Measurements from ENCODE around the gene CTSC. TPM values are rescaled to one million over a fixed set of nuclear protein-coding genes. Genes with fewer than 3 reads are reported as not detected.

The CTSC gene
- total and polyA plus RNA-seq, 2 of the 13 experiments (the other 11 are each of a cell fraction or from before 2014, with no cell fraction given), result 144 to 210 TPM

DNA sequence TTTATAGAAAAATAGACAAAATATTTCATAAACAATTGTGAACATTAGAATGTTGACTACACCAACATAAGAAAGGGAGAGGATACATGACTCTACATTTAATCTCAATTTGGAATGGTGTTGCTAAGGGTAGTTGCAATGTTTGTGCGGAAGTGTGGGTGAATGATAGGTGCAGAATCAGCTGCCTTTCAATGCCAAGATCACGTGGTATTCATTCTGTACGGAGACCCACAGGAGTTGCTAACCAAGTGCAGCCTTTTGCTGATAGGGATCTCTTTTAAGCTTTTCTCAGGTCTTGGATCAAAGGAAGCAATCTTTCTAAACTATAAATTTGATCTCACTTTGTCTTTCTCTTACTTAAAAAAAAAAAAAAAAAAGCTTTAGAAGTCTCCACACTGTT, 29.8 kb upstream of the CTSC start:
- in situ Hi-C loops (cut with HindIII; ENCODE audit: extremely low pct_ligation_motif_present, low pct_unique_long_range_greater_than_20kb), result no loop called here
- H2AFZ ChIP-seq (ENCODE audit: low read length), result no peak overlapping the region
- FAIRE-seq (no peak), DNase-seq (ENCODE audit: low spot score) (no peak), ATAC-seq (no peak)
- no peaks in the 10 kb centered on the region for H3K79me2 ChIP-seq (ENCODE audit: insufficient read depth, low read length)
- H4K20me1 ChIP-seq (ENCODE audit: insufficient read depth, low read length), result no peaks in the 10 kb centered on the region
- TF ChIP-seq RAD51 (IDR thresholded peaks at IDR 0.05; ENCODE audit: borderline replicate concordance), result peak; percentile 25; the same call in 1 of the 2 replicates
- TF ChIP-seq ZNF432 (CRISPR knock-in tag; IDR thresholded peaks at IDR 0.05; ENCODE audit: borderline replicate concordance), result no peak
- TF ChIP-seq, protein P1, sequence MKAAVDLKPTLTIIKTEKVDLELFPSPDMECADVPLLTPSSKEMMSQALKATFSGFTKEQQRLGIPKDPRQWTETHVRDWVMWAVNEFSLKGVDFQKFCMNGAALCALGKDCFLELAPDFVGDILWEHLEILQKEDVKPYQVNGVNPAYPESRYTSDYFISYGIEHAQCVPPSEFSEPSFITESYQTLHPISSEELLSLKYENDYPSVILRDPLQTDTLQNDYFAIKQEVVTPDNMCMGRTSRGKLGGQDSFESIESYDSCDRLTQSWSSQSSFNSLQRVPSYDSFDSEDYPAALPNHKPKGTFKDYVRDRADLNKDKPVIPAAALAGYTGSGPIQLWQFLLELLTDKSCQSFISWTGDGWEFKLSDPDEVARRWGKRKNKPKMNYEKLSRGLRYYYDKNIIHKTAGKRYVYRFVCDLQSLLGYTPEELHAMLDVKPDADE (CRISPR knock-in tag; IDR thresholded peaks at IDR 0.05), result no peak
- TF ChIP-seq POLR2A (IDR thresholded peaks at IDR 0.05; ENCODE audit: insufficient read depth in 1 of 2, low read depth in 2 of 2, low read length in 2 of 2), result no peak
- TF ChIP-seq TRIM24 (CRISPR knock-in tag; IDR thresholded peaks at IDR 0.05), result no peak
- TF ChIP-seq ZNF260 (CRISPR knock-in tag; IDR thresholded peaks at IDR 0.05; ENCODE audit: borderline replicate concordance, low read depth), result no peak
- no peak overlapping the region for H3K9ac ChIP-seq (ENCODE audit: insufficient read depth, low read depth, low read length)
- H3K27me3 ChIP-seq (ENCODE audit: control insufficient read depth in 1 of 2, insufficient read depth in 2 of 2, low read length in 2 of 2), result no peaks in the 10 kb centered on the region
- H3K27ac ChIP-seq (ENCODE audit: extremely low read length, insufficient read depth, low read length), result no peak overlapping the region
- no peak overlapping the region for H3K4me2 ChIP-seq (ENCODE audit: low read depth, low read length)
- H3K4me1 ChIP-seq (ENCODE audit: insufficient read depth, low read length), result no peaks in the 10 kb centered on the region
- no peaks in the 10 kb centered on the region for H3K36me3 ChIP-seq (replicated peaks in 1 of 2; ENCODE audit: control insufficient read depth in 1 of 2, insufficient read depth in 2 of 2, low read length in 2 of 2)
- H3K9me3 ChIP-seq (ENCODE audit: low read length), result no peaks in the 10 kb centered on the region
- no peak overlapping the region for H3K4me3 ChIP-seq (replicated peaks in 1 of 3; ENCODE audit: insufficient read depth in 1 of 3, low read depth in 2 of 3, low read length in 3 of 3)
- intact Hi-C loops (cut with micrococcal nuclease; ENCODE audit: unreplicated experiment), result no loop called here
- 15% methylated on average over 3 of the region's 3 CpGs for WGBS (ENCODE audit: low lambda C conversion rate)
- BruUV-seq (replicated peaks), result no TSS peak
- ChIA-PET POLR2A (no interaction called here), CTCF (ENCODE audit: low intra/inter-chr PET ratio, low total read pairs) (no interaction called here)

DNA sequence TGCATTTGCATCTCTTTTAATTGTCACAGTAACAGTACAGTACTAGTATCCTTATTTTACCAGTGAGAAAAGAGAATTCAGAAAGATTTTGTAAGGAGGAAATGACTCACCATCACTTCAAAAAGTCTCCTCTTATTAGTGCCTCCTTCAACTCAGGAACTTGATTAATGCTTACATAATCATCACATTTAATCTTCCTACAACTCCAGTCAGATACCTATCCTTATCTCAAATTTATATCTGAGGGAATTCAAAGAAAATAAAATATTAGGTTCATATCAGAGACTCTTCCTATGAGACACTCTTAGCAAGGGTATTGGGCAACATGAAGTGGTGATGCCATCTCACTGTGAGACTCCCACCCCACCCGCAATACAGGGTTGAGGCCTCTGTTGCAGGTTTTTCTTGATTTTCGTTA, 26.1 kb upstream of the CTSC start:
- ChIA-PET CTCF (ENCODE audit: low intra/inter-chr PET ratio, low total read pairs) (no interaction called here), POLR2A (no interaction called here)
- BruUV-seq (replicated peaks), result no TSS peak
- Histone ChIP-seq H2AFZ (ENCODE audit: low read length) (no peak overlapping the region), H4K20me1 (ENCODE audit: insufficient read depth, low read length) (no peaks in the 10 kb centered on the region), H3K4me3 (replicated peaks in 1 of 3; ENCODE audit: insufficient read depth in 1 of 3, low read depth in 2 of 3, low read length in 3 of 3) (no peak overlapping the region), H3K4me1 (ENCODE audit: insufficient read depth, low read length) (no peaks in the 10 kb centered on the region), H3K9ac (ENCODE audit: insufficient read depth, low read depth, low read length) (no peak overlapping the region), H3K36me3 (replicated peaks in 1 of 2; ENCODE audit: control insufficient read depth in 1 of 2, insufficient read depth in 2 of 2, low read length in 2 of 2) (no peaks in the 10 kb centered on the region), H3K9me3 (ENCODE audit: low read length) (no peaks in the 10 kb centered on the region), H3K27me3 (ENCODE audit: control insufficient read depth in 1 of 2, insufficient read depth in 2 of 2, low read length in 2 of 2) (no peaks in the 10 kb centered on the region), H3K4me2 (ENCODE audit: low read depth, low read length) (no peak overlapping the region), H3K79me2 (ENCODE audit: insufficient read depth, low read length) (no peaks in the 10 kb centered on the region), H3K27ac (ENCODE audit: extremely low read length, insufficient read depth, low read length) (no peak overlapping the region)
- in situ Hi-C loops (cut with HindIII; ENCODE audit: extremely low pct_ligation_motif_present, low pct_unique_long_range_greater_than_20kb) (no loop called here), intact Hi-C loops (cut with micrococcal nuclease; ENCODE audit: unreplicated experiment) (no loop called here)
- no peak for ATAC-seq
- FAIRE-seq, result no peak
- WGBS (ENCODE audit: low lambda C conversion rate), result 50% methylated on average over 2 of the region's 2 CpGs
- DNase-seq (ENCODE audit: low spot score), result no peak
- TF ChIP-seq, protein P2, sequence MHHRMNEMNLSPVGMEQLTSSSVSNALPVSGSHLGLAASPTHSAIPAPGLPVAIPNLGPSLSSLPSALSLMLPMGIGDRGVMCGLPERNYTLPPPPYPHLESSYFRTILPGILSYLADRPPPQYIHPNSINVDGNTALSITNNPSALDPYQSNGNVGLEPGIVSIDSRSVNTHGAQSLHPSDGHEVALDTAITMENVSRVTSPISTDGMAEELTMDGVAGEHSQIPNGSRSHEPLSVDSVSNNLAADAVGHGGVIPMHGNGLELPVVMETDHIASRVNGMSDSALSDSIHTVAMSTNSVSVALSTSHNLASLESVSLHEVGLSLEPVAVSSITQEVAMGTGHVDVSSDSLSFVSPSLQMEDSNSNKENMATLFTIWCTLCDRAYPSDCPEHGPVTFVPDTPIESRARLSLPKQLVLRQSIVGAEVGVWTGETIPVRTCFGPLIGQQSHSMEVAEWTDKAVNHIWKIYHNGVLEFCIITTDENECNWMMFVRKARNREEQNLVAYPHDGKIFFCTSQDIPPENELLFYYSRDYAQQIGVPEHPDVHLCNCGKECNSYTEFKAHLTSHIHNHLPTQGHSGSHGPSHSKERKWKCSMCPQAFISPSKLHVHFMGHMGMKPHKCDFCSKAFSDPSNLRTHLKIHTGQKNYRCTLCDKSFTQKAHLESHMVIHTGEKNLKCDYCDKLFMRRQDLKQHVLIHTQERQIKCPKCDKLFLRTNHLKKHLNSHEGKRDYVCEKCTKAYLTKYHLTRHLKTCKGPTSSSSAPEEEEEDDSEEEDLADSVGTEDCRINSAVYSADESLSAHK (CRISPR knock-in tag; IDR thresholded peaks at IDR 0.05; ENCODE audit: borderline replicate concordance), result no peak
- TF ChIP-seq ZNF44 (CRISPR knock-in tag; IDR thresholded peaks at IDR 0.05) (no peak), ZNF792 (CRISPR knock-in tag; IDR thresholded peaks at IDR 0.05) (no peak), ZBTB7B (CRISPR knock-in tag; IDR thresholded peaks at IDR 0.05) (no peak), ADNP (CRISPR knock-in tag; IDR thresholded peaks at IDR 0.05) (no peak)
- TF ChIP-seq, protein P3, sequence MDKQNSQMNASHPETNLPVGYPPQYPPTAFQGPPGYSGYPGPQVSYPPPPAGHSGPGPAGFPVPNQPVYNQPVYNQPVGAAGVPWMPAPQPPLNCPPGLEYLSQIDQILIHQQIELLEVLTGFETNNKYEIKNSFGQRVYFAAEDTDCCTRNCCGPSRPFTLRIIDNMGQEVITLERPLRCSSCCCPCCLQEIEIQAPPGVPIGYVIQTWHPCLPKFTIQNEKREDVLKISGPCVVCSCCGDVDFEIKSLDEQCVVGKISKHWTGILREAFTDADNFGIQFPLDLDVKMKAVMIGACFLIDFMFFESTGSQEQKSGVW (CRISPR knock-in tag; IDR thresholded peaks at IDR 0.05; ENCODE audit: borderline replicate concordance), result no peak
- TF ChIP-seq, protein P4, sequence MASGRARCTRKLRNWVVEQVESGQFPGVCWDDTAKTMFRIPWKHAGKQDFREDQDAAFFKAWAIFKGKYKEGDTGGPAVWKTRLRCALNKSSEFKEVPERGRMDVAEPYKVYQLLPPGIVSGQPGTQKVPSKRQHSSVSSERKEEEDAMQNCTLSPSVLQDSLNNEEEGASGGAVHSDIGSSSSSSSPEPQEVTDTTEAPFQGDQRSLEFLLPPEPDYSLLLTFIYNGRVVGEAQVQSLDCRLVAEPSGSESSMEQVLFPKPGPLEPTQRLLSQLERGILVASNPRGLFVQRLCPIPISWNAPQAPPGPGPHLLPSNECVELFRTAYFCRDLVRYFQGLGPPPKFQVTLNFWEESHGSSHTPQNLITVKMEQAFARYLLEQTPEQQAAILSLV (CRISPR knock-in tag; IDR thresholded peaks at IDR 0.05; ENCODE audit: borderline replicate concordance), result no peak
- TF ChIP-seq, protein P5, sequence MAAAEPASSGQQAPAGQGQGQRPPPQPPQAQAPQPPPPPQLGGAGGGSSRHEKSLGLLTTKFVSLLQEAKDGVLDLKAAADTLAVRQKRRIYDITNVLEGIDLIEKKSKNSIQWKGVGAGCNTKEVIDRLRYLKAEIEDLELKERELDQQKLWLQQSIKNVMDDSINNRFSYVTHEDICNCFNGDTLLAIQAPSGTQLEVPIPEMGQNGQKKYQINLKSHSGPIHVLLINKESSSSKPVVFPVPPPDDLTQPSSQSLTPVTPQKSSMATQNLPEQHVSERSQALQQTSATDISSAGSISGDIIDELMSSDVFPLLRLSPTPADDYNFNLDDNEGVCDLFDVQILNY (CRISPR knock-in tag; conservative IDR thresholded peaks at IDR 0.05), result no peak
